Endothelial cell (in vitro differentiated cells): ENCODE results near the gene TXNDC8. TPM values are rescaled to one million over a fixed set of nuclear protein-coding genes. Genes with fewer than 3 reads are reported as not detected.

Experiments used
- DNase-seq: peaks from one replicate; pipeline ENCODE4 v3.0.0; 2021; ENCODE audit warnings: low spot score
- H3K27ac Mint-ChIP-seq: one replicate; pipeline ENCODE4 v1.8.0; 2021; ENCODE audit warnings: mixed read lengths, inconsistent platforms; ENCODE audit not compliant: unreplicated experiment
- H3K27me3 Mint-ChIP-seq: one replicate; pipeline ENCODE4 v1.8.0; 2021; ENCODE audit warnings: mild to moderate bottlenecking, moderate library complexity, mixed read lengths, inconsistent platforms; ENCODE audit not compliant: unreplicated experiment
- H3K36me3 Mint-ChIP-seq: one replicate; pipeline ENCODE4 v1.8.0; 2021; ENCODE audit warnings: mild to moderate bottlenecking, low read depth, mixed read lengths, inconsistent platforms; ENCODE audit not compliant: unreplicated experiment
- H3K4me1 Mint-ChIP-seq: one replicate; pipeline ENCODE4 v1.8.0; 2021; ENCODE audit warnings: mild to moderate bottlenecking, mixed read lengths, inconsistent platforms; ENCODE audit not compliant: unreplicated experiment
- H3K4me3 Mint-ChIP-seq: one replicate; pipeline ENCODE4 v1.8.0; 2021; ENCODE audit warnings: mild to moderate bottlenecking, mixed read lengths, inconsistent platforms; ENCODE audit not compliant: unreplicated experiment
- H3K9me3 Mint-ChIP-seq: one replicate; pipeline ENCODE4 v1.8.0; 2021; ENCODE audit warnings: mixed read lengths, inconsistent platforms; ENCODE audit not compliant: unreplicated experiment
- total RNA-seq: library from RNA; stranded (reverse); fragmentation: NEBNext Ultra II Directional; extraction: Animal tissue kit (Norgen Biotek cat#: 25700); gene quantifications from one replicate; pipeline ENCODE4 v1.2.1, GENCODE V29; 2021; ENCODE audit not compliant: unreplicated experiment
- TF ChIP-seq, protein P1 (sequence below): fragments of 200-600 bp; sonication (generic); IDR thresholded peaks from one replicate; pipeline ENCODE4 v1.5.0; 2021; ENCODE audit warnings: antibody characterized with exemption; ENCODE audit not compliant: unreplicated experiment

Gene TXNDC8
- total RNA-seq, 1 donor from 2014 or later: not detected

DNA sequence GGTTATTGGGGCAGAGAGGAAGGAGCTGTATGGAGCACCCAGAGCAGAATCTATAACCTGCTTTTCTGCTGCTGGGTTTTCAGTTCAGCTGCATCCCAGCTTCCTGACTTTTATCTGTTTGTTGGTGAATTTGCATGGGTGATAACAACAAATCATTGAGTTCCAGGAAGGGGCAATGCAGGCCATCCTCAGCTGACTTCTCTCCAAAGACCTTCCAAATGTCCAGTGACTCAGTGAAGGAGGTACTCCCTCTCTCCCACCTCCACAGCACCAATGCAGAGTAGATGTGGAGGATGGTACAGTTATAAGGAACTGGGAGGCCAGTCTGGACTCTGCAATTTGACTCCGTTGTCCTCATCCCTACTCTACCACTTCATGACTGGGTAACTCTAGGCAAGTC, 79.7 kb downstream of the TXNDC8 start:
- Mint-ChIP-seq H3K27ac (no peak overlapping the region), H3K4me3 (peak overlapping the region; percentile 99), H3K9me3 (peaks cover 3% of the 10 kb centered on the region), H3K4me1 (peaks cover 15% of the 10 kb centered on the region), H3K36me3 (peaks cover 10% of the 10 kb centered on the region), H3K27me3 (peaks cover 6% of the 10 kb centered on the region)
- no peak for DNase-seq
- TF ChIP-seq, protein P1, sequence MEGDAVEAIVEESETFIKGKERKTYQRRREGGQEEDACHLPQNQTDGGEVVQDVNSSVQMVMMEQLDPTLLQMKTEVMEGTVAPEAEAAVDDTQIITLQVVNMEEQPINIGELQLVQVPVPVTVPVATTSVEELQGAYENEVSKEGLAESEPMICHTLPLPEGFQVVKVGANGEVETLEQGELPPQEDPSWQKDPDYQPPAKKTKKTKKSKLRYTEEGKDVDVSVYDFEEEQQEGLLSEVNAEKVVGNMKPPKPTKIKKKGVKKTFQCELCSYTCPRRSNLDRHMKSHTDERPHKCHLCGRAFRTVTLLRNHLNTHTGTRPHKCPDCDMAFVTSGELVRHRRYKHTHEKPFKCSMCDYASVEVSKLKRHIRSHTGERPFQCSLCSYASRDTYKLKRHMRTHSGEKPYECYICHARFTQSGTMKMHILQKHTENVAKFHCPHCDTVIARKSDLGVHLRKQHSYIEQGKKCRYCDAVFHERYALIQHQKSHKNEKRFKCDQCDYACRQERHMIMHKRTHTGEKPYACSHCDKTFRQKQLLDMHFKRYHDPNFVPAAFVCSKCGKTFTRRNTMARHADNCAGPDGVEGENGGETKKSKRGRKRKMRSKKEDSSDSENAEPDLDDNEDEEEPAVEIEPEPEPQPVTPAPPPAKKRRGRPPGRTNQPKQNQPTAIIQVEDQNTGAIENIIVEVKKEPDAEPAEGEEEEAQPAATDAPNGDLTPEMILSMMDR: no peak

DNA sequence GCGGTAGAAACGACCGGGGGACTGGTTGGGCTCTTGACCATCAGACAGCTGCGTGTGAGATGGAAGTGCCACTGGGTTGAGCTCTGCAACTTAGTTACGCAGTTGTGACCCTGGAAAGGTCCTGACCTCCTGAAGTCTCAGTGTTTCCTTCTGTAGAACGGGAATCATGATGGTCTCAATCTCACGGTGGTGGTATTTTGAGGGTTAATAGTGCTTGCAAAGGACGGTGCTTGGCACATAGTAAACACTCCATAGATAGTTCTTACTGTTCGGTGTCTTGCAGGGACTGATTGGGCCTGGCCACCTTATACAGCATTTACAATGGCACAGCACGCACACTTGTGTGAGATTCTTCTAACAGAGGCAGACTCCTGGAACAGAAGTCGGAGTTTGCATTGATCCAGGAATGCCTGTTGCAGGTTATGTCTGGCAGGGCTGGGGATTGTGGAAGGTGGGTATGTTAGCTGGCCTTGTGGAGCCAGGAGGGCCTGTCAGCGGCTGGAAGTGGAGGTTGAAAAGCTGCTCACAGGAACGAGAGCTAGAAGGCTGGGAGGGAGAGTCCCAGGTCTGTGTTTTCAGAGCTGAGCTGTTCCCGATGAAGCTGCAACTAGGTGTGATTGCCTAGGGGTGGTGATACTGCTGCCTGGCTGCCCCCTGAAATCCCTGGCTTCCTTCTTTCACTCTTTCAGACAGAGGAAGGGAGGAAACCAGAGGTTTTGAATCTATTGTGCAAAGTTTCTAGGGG, 80.4 kb downstream of the TXNDC8 start:
- Mint-ChIP-seq H3K36me3 (peaks cover 10% of the 10 kb centered on the region), H3K9me3 (peaks cover 3% of the 10 kb centered on the region), H3K4me1 (peaks cover 15% of the 10 kb centered on the region), H3K27ac (peak overlapping the region; percentile 95), H3K4me3 (peak overlapping the region; percentile 99), H3K27me3 (peaks cover 6% of the 10 kb centered on the region)
- TF ChIP-seq, protein P1: no peak
- peak; percentile 11 for DNase-seq

DNA sequence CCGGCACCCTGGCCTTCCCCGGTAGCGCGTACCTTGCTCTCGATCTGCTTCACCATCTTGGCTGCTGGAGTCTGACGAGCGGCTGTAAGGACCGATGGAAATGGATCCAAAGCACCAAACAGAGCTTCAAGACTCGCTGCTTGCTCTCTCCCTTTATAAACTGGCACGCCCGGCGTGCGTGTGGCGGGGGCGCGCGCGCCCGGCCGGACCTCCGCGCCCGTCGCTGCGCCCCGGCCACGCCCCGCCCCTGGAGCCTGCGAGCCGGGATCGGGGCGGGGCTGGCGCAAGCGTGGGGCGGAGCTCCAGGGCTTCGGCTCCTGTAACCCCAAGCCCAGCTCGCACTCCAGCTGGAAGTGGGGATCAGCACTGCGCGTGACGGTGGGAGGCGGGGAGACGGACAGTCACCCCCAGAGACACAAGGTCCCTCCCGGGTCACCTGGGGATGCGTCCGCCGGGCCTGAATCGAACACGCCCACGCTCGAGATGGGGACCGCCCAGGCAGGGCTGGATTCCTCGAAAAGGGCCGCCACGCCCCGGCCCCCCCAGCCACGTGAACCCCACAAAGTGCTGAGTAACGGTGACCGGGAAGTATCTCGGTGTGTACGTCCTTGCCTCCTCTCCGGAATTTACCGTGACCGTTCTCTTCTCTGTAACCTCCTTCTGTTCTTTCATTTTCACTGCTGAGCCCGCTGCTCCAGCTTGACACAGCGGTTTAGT, 81.1 kb downstream of the TXNDC8 start, which contains the start of gene TXN:
Gene TXN (minus strand): TSS at position 128 of the 717 bp plus-strand sequence. CDS start 72 bp downstream, at position 56.
- Mint-ChIP-seq H3K4me1 (peaks cover 15% of the 10 kb centered on the region), H3K4me3 (peak within 1 kb of the TSS; percentile 99), H3K27me3 (peaks cover 6% of the 10 kb centered on the region), H3K36me3 (peaks cover 10% of the 10 kb centered on the region), H3K27ac (peak within 1 kb of the TSS; percentile 95), H3K9me3 (peaks cover 3% of the 10 kb centered on the region)
- TF ChIP-seq, protein P1: no peak
- peak; percentile 80 for DNase-seq

DNA sequence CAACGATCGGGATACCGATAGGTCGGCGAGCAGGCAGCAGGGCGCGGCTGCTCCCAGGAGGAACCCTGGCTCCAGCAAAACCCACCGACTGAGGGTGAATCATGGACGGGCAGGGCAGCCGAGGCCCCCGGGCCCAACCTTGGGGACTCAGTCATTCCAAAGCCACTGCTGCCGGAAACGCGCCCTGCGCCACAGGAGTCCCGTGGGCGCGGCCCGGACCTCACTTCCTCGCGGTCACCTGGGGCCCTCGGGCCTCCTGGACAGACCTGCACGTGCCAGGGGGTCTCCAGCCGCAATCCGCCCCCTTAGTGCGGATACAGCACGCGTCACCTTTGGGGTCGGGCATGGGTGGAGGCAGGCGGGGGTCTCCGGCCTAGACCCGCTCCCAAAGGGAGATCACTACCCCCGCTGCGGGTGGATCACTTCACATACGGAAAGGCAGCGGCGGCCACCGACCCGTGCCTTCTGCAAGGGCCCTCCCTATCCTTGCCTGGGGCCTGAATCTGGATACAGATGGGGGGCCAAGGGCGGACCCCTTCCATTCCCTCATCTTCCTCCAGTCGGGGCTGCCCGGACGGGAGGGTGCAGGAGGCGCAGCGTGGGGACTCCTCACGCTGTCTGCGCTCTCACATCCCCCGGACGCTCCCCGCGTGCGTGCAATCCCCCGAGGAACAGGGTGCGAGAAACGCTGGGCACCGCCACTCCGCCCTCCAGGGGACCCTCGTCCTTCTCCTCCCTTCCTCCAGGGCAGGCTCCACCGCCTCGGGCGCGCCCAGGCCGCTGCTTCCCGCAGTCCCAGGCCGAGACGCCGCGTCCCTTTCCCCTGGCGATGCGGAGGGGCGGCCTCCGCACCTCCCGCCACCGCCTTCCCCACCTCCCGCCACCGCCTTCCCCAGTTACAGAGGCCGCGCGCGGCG, 81.9 kb downstream of the TXNDC8 start:
- peaks cover 6% of the 10 kb centered on the region for H3K27me3 Mint-ChIP-seq
- TF ChIP-seq, protein P1: no peak
- peak overlapping the region; percentile 50 for H3K27ac Mint-ChIP-seq
- peaks cover 10% of the 10 kb centered on the region for H3K36me3 Mint-ChIP-seq
- DNase-seq: peak; percentile 44
- H3K4me1 Mint-ChIP-seq: peaks cover 15% of the 10 kb centered on the region
- peaks cover 3% of the 10 kb centered on the region for H3K9me3 Mint-ChIP-seq
- peak overlapping the region; percentile 99 for H3K4me3 Mint-ChIP-seq
